ENCODE data around the gene CELSR1.

DNA sequence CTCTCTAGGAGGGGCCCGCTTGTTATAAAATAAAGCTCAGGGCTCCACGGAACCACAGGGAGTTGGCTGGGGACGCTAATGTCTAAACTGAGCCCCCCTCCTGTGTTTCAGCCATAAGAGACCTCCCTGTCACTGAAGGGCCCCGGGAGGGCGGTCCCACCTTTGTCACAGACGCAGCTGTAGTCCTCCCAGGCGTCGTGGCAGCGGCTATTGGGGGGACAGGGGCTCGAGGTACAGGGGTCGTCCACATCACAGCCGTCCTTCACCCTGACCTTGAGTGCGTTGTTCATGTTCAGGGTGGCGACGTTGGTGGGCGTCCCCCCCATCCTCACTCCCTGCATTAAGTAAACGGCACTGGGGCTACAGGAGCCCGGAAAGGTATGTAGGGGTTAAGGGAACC is 139.9 kb downstream of the CELSR1 start:
- TF ChIP-seq, protein P1, sequence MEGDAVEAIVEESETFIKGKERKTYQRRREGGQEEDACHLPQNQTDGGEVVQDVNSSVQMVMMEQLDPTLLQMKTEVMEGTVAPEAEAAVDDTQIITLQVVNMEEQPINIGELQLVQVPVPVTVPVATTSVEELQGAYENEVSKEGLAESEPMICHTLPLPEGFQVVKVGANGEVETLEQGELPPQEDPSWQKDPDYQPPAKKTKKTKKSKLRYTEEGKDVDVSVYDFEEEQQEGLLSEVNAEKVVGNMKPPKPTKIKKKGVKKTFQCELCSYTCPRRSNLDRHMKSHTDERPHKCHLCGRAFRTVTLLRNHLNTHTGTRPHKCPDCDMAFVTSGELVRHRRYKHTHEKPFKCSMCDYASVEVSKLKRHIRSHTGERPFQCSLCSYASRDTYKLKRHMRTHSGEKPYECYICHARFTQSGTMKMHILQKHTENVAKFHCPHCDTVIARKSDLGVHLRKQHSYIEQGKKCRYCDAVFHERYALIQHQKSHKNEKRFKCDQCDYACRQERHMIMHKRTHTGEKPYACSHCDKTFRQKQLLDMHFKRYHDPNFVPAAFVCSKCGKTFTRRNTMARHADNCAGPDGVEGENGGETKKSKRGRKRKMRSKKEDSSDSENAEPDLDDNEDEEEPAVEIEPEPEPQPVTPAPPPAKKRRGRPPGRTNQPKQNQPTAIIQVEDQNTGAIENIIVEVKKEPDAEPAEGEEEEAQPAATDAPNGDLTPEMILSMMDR (IDR thresholded peaks at IDR 0.05; ENCODE audit: insufficient read depth, low read depth, low read length): no peak
- no peak for TF ChIP-seq EZH2 (IDR thresholded peaks at IDR 0.05; ENCODE audit: insufficient read depth, low read length)
